Upper lobe of left lung (tissue), 6 donors: ENCODE measurements around the gene NES. TPM values are rescaled to one million over a fixed set of nuclear protein-coding genes. Genes with fewer than 3 reads are reported as not detected.
A peak's percentile ranks its signal among the peaks of the same experiment; 100 is the strongest.

ENCODE experiments used
- ATAC-seq, 2 donors: fragments of 200-7000 bp; cut with Tn5 transposase; one replicate each; pipeline ENCODE4 v1.9.1; 2022; ENCODE audit warnings: mild to moderate bottlenecking in 2 of 2, moderate library complexity in 2 of 2; ENCODE audit not compliant: low FRiP score in 2 of 2
- DNase-seq, 2 donors: peaks; one replicate each; pipeline ENCODE4 v3.0.0-alpha.2; 2019 to 2020
- H3K27ac ChIP-seq, 4 donors: fragments of 200-600 bp; sonication (generic); one replicate each; pipeline ENCODE4 v1.5.1; 2016 to 2019
- H3K27me3 ChIP-seq, 4 donors: fragments of 200-600 bp; sonication (generic); one replicate each; pipeline ENCODE4 v1.5.1; 2017 to 2019
- H3K36me3 ChIP-seq, 4 donors: fragments of 200-600 bp; sonication (generic); one replicate each; pipeline ENCODE4 v1.5.1; 2016 to 2019
- H3K4me1 ChIP-seq, 4 donors: fragments of 200-600 bp; sonication (generic); one replicate each; pipeline ENCODE4 v1.5.1; 2018 to 2019
- H3K4me3 ChIP-seq, 4 donors: fragments of 200-600 bp; sonication (generic); one replicate each; pipeline ENCODE4 v1.5.1; 2017 to 2019; ENCODE audit warnings: mild to moderate bottlenecking in 2 of 4, moderate library complexity in 1 of 4
- H3K9me3 ChIP-seq, 4 donors: fragments of 200-600 bp; sonication (generic); one replicate each; pipeline ENCODE4 v1.5.1; 2018 to 2019
- EP300 ChIP-seq, 4 donors: sonication (generic); formaldehyde crosslinking; IDR thresholded peaks; one replicate each; pipeline ENCODE4 v1.5.1; 2017; ENCODE audit warnings: antibody characterized with exemption in 4 of 4, control low read depth in 2 of 4
- POLR2A ChIP-seq, 4 donors: fragments of 450-650 bp; IDR thresholded peaks; one replicate each; pipeline ENCODE4 v1.5.1; 2016 to 2017; ENCODE audit warnings: antibody characterized with exemption in 4 of 4, mild to moderate bottlenecking in 2 of 4
- POLR2AphosphoS5 ChIP-seq, 2 donors: sonication (generic); formaldehyde crosslinking; IDR thresholded peaks; one replicate each; pipeline ENCODE4 v1.5.1; 2017; ENCODE audit warnings: antibody characterized with exemption in 2 of 2
- WGBS, 2 donors: methylation state at CpG; one replicate each; pipeline ENCODE4 v1.1.5; 2017 to 2018; 5-methylcytosine and 5-hydroxymethylcytosine counted together
- total RNA-seq, 6 donors: library from RNA; depleted of rRNA in 4 of 6; stranded (reverse); fragments of >200 nt in 4 of 6; gene quantifications; one replicate each; pipeline versions ENCODE4 v1.1.0 to v1.2.1, GENCODE V29; 2016 to 2021
- TF ChIP-seq, protein P1 (sequence below), 6 experiments: fragments of 450-650 bp in 4 of 6; fragments of 200-600 bp in 2 of 6; sonication (generic) in 2 of 6; IDR thresholded peaks; one replicate each; pipeline ENCODE4 v1.5.1; 2016 to 2019; ENCODE audit warnings: antibody characterized with exemption in 6 of 6
- donor health status: DM: no; HTN: no; CAD: no; lungs with moderate emphysema.
- donor health status: DM: no; HTN: yes; CAD: no; lungs with severe emphysema.

The NES gene
- total RNA-seq, 6 donors from 2014 or later, result 25.9 to 93.5 (median 34.3) TPM

DNA sequence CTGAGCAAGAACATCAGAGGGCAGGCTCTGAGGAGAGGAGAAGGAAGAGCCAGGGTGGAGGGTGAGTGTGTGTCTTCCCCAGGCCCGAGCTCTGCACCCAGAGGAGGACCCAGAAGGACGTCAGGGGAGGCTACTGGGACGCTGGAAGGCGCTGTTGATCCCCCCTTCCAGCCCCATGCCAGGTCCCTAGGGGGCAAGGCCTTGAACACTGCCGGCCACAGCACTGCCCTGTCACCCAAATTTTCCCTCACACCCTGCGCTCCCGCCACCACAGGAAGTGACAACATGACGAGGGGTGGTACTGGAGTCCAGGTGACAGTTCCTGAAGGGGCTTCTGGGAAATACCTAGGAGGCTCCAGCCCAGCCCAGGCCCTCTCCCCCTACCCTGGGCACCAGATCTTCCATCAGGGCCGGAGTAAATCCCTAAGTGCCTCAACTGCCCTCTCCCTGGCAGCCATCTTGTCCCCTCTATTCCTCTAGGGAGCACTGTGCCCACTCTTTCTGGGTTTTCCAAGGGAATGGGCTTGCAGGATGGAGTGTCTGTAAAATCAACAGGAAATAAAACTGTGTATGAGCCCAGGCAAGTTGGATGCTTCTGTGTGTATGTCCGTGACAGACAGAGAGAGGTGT, 18.1 kb downstream of the NES start:
- Histone ChIP-seq H3K27ac (peak overlapping the region in 2 of 4 donors; percentile 58 to 85), H3K27me3 (peaks cover 0 to 16% (median 2%) of the 10 kb centered on the region in 4 donors), H3K9me3 (no peaks in the 10 kb centered on the region), H3K36me3 (no peaks in the 10 kb centered on the region), H3K4me3 (no peak overlapping the region), H3K4me1 (peaks cover 62 to 71% (median 65%) of the 10 kb centered on the region in 4 donors)
- WGBS, 2 donors, result 58 to 75% methylated on average over 10 of the region's 10 CpGs
- TF ChIP-seq EP300 (IDR thresholded peaks at IDR 0.05) (no peak), POLR2A (IDR thresholded peaks at IDR 0.05) (no peak), POLR2AphosphoS5 (IDR thresholded peaks at IDR 0.05) (no peak)
- TF ChIP-seq, protein P1, sequence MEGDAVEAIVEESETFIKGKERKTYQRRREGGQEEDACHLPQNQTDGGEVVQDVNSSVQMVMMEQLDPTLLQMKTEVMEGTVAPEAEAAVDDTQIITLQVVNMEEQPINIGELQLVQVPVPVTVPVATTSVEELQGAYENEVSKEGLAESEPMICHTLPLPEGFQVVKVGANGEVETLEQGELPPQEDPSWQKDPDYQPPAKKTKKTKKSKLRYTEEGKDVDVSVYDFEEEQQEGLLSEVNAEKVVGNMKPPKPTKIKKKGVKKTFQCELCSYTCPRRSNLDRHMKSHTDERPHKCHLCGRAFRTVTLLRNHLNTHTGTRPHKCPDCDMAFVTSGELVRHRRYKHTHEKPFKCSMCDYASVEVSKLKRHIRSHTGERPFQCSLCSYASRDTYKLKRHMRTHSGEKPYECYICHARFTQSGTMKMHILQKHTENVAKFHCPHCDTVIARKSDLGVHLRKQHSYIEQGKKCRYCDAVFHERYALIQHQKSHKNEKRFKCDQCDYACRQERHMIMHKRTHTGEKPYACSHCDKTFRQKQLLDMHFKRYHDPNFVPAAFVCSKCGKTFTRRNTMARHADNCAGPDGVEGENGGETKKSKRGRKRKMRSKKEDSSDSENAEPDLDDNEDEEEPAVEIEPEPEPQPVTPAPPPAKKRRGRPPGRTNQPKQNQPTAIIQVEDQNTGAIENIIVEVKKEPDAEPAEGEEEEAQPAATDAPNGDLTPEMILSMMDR (IDR thresholded peaks at IDR 0.05), result no peak
- DNase-seq, result no peak
- ATAC-seq, result no peak

DNA sequence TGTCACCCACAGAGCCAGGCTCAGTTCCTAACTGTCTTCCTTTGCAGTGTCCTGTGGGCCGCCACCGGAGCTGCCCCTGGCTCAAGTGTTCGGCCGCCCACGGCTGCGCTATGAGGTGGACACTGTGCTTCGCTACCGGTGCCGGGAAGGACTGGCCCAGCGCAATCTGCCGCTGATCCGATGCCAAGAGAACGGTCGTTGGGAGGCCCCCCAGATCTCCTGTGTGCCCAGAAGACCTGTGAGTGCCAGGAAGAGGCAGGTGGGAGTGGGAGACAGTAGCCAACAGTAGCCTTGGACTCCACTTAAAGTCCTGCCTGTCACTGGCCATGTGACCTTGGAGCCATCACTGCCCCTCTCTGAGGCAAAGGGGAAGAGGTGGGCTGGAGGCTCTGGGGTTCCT, 18.7 kb downstream of the NES start:
- 93 to 100% methylated on average over 4 to 14 of the region's 14 CpGs for WGBS, 2 donors
- Histone ChIP-seq H3K4me1 (peaks cover 57 to 66% (median 60%) of the 10 kb centered on the region in 4 donors), H3K9me3 (no peaks in the 10 kb centered on the region), H3K27me3 (peaks cover 0 to 16% (median 2%) of the 10 kb centered on the region in 4 donors), H3K36me3 (no peaks in the 10 kb centered on the region), H3K27ac (no peak overlapping the region), H3K4me3 (no peak overlapping the region)
- no peak for ATAC-seq
- DNase-seq, result peak in 1 of 2 donors; percentile 78
- TF ChIP-seq POLR2AphosphoS5 (IDR thresholded peaks at IDR 0.05) (no peak), POLR2A (IDR thresholded peaks at IDR 0.05) (no peak), EP300 (IDR thresholded peaks at IDR 0.05) (no peak)
- TF ChIP-seq, protein P1 (IDR thresholded peaks at IDR 0.05), result no peak

DNA sequence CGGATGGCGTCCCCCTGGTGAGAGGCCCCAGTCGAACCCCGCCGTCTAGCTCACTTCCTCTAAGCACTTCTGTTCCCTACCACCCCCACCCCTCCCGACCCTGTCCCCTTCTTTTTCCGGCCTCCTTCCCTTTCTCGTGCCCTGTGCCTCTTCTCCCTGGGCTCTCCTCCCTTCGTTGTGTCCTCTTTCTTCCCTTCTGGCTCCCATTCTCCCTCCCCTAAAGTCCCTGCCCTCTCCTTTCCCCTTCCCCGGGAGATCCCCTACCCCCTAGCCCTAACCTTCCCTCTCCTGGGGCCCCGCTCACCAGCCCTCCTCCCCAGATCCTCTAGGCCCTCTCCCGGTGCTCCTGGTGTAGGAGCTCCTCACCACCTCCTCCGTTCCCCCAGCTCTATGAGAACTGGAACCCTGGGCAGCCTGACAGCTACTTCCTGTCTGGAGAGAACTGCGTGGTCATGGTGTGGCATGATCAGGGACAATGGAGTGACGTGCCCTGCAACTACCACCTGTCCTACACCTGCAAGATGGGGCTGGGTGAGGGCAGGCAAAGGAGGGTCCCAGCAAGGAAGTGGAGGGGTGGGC, 19.4 kb downstream of the NES start:
- WGBS, 2 donors, result 11 to 13% methylated on average over 14 to 15 of the region's 15 CpGs
- Histone ChIP-seq H3K27me3 (peaks cover 0 to 16% (median 2%) of the 10 kb centered on the region in 4 donors), H3K36me3 (no peaks in the 10 kb centered on the region), H3K4me1 (peaks cover 50 to 59% (median 54%) of the 10 kb centered on the region in 4 donors), H3K4me3 (peak overlapping the region in 1 of 4 donors; percentile 42), H3K9me3 (no peaks in the 10 kb centered on the region), H3K27ac (no peak overlapping the region)
- TF ChIP-seq, protein P1 (IDR thresholded peaks at IDR 0.05), result no peak
- TF ChIP-seq POLR2A (IDR thresholded peaks at IDR 0.05) (no peak), EP300 (IDR thresholded peaks at IDR 0.05) (no peak), POLR2AphosphoS5 (IDR thresholded peaks at IDR 0.05) (no peak)
- DNase-seq (no peak), ATAC-seq (no peak)

DNA sequence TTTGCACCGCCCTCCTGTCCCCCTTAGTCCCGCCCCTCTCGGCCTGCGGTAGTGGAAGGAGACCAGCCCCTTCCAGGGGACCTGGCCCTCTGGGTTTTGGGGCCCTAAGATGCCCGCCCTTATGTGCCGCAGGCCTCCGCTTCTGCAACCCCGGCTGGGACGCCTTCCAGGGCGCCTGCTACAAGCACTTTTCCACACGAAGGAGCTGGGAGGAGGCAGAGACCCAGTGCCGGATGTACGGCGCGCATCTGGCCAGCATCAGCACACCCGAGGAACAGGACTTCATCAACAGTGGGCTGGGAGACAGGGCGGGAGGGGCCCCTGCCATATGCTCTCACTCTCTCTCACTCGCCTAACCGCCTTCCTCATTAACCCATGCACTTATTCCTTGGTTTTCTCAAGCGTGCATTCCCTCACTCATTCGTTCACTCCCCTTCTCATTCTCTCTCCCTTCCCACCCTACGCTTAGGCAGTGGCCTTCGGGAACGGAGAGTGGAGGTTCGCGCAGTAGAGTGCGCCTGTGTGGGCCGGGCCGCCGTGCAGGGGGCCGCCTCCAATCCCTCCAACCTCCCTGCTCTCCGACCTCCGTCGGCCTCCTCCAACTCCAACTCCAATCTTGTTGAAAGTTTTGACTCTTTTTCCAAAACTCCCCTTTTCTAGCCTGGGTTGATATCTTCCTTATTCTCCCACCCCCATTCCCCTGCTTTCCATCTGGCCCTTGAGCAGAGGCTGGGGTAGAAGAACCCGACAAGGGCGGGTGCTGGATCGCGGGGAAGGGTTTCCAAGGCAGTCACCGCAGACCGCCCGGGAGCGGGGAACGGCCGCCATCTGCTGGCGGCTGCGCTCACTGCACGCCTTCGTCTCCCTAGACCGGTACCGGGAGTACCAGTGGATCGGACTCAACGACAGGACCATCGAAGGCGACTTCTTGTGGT, 20.1 kb downstream of the NES start:
- H3K36me3 ChIP-seq, result no peaks in the 10 kb centered on the region
- H3K4me1 ChIP-seq, result peaks cover 43 to 52% (median 46%) of the 10 kb centered on the region in 4 donors
- ATAC-seq, result peak; percentile 62 to 78
- peaks cover 0 to 16% (median 2%) of the 10 kb centered on the region in 4 donors for H3K27me3 ChIP-seq
- peak; percentile 72 to 97 for DNase-seq
- H3K4me3 ChIP-seq, result peak overlapping the region in 3 of 4 donors; percentile 8 to 42 (median 30)
- TF ChIP-seq POLR2AphosphoS5 (IDR thresholded peaks at IDR 0.05), result no peak
- TF ChIP-seq POLR2A (IDR thresholded peaks at IDR 0.05), result no peak
- TF ChIP-seq EP300 (IDR thresholded peaks at IDR 0.05), result no peak
- TF ChIP-seq, protein P1 (IDR thresholded peaks at IDR 0.05), result peak; percentile 88 to 96 (median 93)
- H3K27ac ChIP-seq, result no peak overlapping the region
- no peaks in the 10 kb centered on the region for H3K9me3 ChIP-seq
- WGBS, 2 donors, result 2 to 3% methylated on average over 43 to 53 of the region's 54 CpGs
